Measurements from ENCODE around the gene TWIST2.

The TWIST2 gene

GRCh38 chr2:238890618-238891456 is 43.0 kb downstream of the TWIST2 start:
- no peak for DNase-seq (ENCODE audit: low read depth)

- no peak for DNase-seq (ENCODE audit: low read depth)
Measured at GRCh38 chr2:238891457-238892203, 43.7 kb downstream of the TWIST2 start.

- no peak for DNase-seq (ENCODE audit: low read depth)
Measured at GRCh38 chr2:238892204-238892500, 44.3 kb downstream of the TWIST2 start.

GRCh38 chr2:238892796-238893195 is 44.9 kb downstream of the TWIST2 start:
- DNase-seq (ENCODE audit: low read depth): no peak

- no peak for DNase-seq (ENCODE audit: low read depth)
Measured at GRCh38 chr2:238893349-238894000, 45.6 kb downstream of the TWIST2 start.

- DNase-seq (ENCODE audit: low read depth): no peak
Measured at GRCh38 chr2:238894226-238894949, 46.5 kb downstream of the TWIST2 start.

GRCh38 chr2:238894950-238895298 is 47.0 kb downstream of the TWIST2 start:
- no peak for DNase-seq (ENCODE audit: low read depth)

GRCh38 chr2:238895361-238895882 is 47.5 kb downstream of the TWIST2 start:
- no peak for DNase-seq (ENCODE audit: low read depth)

GRCh38 chr2:238895891-238896600 is 48.2 kb downstream of the TWIST2 start:
- no peak for DNase-seq (ENCODE audit: low read depth)

- DNase-seq (ENCODE audit: low read depth): no peak
Measured at GRCh38 chr2:238896641-238897040, 48.8 kb downstream of the TWIST2 start.

GRCh38 chr2:238897122-238897880 is 49.4 kb downstream of the TWIST2 start:
- no peak for DNase-seq (ENCODE audit: low read depth)

GRCh38 chr2:238897911-238898311 is 50.0 kb downstream of the TWIST2 start:
- DNase-seq (ENCODE audit: low read depth): no peak

- no peak for DNase-seq (ENCODE audit: low read depth)
Measured at GRCh38 chr2:238898534-238899281, 50.8 kb downstream of the TWIST2 start.

GRCh38 chr2:238899386-238899785 is 51.5 kb downstream of the TWIST2 start:
- DNase-seq (ENCODE audit: low read depth): no peak

GRCh38 chr2:238900511-238900910 is 52.6 kb downstream of the TWIST2 start:
- DNase-seq (ENCODE audit: low read depth): no peak

GRCh38 chr2:238901461-238902057 is 53.7 kb downstream of the TWIST2 start:
- DNase-seq (ENCODE audit: low read depth): no peak

- DNase-seq (ENCODE audit: low read depth): no peak
Measured at GRCh38 chr2:238902285-238902684, 54.4 kb downstream of the TWIST2 start.

GRCh38 chr2:238903141-238903540 is 55.3 kb downstream of the TWIST2 start:
- no peak for DNase-seq (ENCODE audit: low read depth)

GRCh38 chr2:238904177-238904576 is 56.3 kb downstream of the TWIST2 start:
- no peak for DNase-seq (ENCODE audit: low read depth)

- DNase-seq (ENCODE audit: low read depth): no peak
Measured at GRCh38 chr2:238904716-238905115, 56.8 kb downstream of the TWIST2 start.
